D721Med (cell line): ENCODE data around the gene PRR16.
"Not testable (repeated sequence)": the region's sequence is repeated elsewhere in the genome, so short reads cannot be mapped to it uniquely, and the experiment has no call there.

ENCODE experiments used
- DNase-seq: peaks from one replicate; pipeline ENCODE4 v3.0.0; 2011; ENCODE audit warnings: low spot score; ENCODE audit not compliant: insufficient read length
- FAIRE-seq: peaks from 2 replicates; lab custom pipeline; 2011; peaks lifted over from hg19 to GRCh38; lab: Jason Lieb, UNC
- TF ChIP-seq, protein P1 (sequence below): IDR thresholded peaks from 2 replicates; pipeline ENCODE4 v1.5.1; 2012; ENCODE audit warnings: mild to moderate bottlenecking, control low read depth; ENCODE audit not compliant: insufficient read depth; ENCODE audit errors: missing control alignments

PRR16 gene

DNA sequence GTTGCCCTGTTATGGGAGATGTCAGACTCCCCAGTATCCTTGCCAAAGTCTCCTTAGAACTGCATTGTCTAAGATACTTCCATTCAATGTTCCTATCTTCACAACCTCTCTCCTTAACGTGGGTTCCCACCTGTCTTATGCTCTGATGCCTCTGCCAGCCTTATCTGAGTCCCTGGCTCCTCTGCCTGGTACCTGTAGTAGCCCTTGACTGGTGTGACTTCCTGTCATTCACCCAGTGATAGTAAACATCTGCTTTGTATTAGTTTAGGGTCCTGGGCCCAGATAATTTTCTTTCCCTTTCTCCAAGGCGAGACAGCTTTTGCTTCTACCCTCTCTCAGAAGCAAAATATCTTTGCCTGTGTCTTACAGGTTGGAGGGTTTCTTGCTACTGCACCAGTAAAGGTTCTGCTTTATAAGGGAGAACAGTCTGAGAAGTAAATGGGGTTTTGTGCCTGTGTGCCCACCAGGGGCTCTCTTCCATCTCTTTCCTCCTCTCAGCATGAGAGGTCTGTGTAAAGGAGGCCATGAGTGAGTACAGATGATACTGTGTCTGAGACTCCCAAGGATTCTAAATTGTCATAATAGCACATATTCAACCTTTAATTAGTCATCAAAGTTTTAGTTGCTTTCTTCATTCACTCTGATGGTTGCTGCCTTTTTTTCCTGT, 220.8 kb downstream of the PRR16 start:
- no peak for FAIRE-seq
- TF ChIP-seq, protein P1, sequence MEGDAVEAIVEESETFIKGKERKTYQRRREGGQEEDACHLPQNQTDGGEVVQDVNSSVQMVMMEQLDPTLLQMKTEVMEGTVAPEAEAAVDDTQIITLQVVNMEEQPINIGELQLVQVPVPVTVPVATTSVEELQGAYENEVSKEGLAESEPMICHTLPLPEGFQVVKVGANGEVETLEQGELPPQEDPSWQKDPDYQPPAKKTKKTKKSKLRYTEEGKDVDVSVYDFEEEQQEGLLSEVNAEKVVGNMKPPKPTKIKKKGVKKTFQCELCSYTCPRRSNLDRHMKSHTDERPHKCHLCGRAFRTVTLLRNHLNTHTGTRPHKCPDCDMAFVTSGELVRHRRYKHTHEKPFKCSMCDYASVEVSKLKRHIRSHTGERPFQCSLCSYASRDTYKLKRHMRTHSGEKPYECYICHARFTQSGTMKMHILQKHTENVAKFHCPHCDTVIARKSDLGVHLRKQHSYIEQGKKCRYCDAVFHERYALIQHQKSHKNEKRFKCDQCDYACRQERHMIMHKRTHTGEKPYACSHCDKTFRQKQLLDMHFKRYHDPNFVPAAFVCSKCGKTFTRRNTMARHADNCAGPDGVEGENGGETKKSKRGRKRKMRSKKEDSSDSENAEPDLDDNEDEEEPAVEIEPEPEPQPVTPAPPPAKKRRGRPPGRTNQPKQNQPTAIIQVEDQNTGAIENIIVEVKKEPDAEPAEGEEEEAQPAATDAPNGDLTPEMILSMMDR = peak; percentile 31
- DNase-seq = no peak

DNA sequence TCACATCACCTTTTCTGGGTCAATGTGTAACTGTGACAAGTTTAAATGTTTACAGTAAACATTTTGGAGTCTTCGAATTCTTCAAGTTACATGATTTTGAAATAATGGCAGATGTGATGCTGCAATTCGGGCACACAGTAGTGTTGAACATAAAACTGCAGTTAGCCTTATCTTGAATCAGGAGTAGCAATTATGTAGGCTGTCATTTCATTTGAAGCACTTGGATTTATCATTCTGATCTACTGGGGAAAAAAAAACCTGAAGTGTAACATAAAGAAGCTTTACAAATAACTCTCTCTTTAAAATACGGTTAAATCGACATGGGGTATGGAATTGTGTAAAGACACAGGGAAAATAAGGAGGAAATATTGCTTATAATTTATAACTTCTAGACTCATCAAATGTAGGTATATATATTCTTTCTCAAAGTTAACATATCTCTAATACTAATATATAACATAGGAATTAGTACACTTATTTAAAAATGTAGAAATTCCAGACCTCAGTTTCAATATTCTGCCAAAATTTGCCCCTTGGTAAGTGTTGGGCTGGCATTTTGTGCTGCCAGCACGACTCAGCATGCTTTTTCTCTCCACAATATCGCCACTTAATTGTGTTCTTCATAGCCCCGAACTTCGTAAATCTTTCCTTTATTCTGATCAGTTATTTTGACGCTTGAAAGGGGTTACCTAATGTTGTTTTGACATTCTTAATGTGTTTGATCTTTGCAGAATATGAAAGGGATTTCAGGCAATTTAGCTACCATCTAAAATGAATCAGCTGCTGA, 226.7 kb downstream of the PRR16 start:
- DNase-seq (no peak), FAIRE-seq (no peak)
- TF ChIP-seq, protein P1 = no peak

DNA sequence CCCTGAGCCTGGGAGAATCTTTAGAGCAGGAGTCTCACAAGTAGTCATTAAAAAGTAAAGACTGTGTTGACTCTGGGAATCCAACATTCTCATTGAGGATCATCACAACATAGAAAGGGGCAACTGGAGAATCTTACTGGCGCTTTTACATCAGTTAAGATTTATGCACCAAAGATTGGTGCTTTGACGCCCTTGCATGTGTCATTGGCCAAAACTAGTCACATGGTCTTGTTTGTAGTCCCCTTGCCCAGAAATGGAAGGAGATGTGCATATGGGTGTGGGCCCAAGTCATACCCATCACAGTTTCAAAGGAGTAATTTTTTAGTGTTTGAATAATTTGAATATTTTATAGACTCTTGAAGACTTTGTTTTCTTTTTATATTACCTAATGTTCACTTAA, 228.2 kb downstream of the PRR16 start:
- FAIRE-seq (no peak), DNase-seq (no peak)
- TF ChIP-seq, protein P1 = no peak

DNA sequence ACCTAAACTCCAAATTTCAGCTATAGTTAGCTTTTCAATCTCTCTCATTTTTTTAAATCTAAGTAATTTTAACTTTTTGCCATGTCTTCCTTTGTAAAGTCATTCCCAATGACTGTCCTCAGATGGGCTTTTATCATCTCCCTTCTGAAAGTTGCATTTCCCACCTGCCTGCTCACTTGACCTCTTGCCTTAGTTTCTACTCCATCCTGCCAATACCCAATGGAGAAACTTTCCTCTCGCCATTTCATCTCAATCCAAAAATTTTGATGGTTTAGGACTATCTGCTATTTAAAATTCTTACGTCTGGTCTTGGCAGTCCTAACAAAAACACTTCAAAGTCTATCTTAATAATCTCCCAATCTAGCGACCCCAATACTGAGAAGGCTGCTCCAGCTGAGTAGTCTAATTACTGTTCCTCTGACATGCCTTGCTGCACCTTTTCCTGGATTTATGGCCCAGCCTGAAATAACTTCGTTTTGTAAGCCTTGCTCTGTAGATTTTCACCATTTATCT, 231.3 kb downstream of the PRR16 start:
- TF ChIP-seq, protein P1 = no peak
- FAIRE-seq (no peak), DNase-seq (no peak)

DNA sequence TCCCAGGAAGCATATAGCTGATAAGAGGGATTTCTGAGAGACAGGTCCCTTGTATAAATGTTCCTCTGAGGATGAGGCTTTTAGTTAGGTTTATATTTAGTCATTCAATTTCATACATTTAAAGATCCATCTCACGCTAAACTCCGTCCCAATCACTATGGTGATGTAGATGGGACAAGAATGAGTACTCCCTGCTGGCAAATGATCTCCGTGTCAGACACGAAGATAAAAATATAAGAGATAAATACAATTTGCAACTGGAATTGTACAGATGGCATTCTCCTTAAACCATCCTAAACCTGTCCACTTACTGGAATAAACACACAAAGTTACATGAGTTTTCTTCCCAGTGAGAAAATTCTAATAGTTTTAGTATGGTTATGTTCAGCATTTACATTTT, 233.0 kb downstream of the PRR16 start:
- TF ChIP-seq, protein P1 = no peak
- FAIRE-seq (no peak), DNase-seq (no peak)

DNA sequence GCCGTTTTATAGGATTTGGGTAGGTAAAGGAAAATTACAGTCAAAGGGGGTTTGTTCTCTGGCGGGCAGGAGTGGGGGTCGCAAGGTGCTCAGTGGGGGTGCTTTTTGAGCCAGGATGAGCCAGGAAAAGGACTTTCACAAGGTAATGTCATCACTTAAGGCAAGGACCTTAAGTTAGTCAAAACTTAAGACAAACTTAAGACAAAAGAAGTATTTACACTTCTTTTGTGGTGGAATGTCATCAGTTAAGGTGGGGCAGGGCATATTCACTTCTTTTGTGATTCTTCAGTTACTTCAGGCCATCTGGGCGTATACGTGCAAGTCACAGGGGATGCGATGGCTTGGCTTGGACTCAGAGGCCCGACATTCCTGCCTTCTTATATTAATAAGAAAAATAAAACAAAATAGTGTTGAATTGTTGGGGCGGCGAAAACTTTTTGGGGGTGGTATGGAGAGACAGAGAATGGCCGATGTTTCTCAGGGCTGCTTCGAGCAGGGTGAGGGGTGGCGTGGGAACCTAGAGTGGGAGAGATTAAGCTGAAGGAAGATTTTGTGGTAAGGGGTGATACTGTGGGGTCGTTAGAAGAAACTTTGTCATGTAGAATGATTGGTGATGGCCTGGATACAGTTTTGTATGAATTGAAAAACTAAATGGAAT, 233.7 kb downstream of the PRR16 start:
- not testable (repeated sequence) for FAIRE-seq

DNA sequence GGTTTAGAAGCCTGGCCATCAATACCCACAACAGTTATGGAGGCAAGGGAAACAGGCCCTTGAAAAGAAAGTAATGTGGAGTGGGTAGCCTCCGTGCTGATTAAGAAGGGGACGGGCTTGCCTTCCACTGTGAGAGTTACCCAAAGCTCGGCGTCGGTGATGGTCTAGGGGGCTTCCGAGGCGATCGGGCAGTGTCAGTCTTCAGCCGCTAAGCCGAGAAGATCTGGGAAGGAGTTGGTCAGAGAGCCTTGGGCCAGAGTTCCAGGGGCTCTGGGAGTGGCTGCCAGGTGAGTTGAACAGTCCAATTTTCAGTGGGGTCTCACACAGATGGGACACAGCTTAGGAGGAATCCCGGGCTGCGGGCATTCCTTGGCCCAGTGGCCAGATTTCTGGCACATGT, 236.6 kb downstream of the PRR16 start:
- not testable (repeated sequence) for FAIRE-seq, DNase-seq

More for the DNA sequence above, 233.7 kb downstream of the PRR16 start:
- not testable (repeated sequence) for DNase-seq

DNA sequence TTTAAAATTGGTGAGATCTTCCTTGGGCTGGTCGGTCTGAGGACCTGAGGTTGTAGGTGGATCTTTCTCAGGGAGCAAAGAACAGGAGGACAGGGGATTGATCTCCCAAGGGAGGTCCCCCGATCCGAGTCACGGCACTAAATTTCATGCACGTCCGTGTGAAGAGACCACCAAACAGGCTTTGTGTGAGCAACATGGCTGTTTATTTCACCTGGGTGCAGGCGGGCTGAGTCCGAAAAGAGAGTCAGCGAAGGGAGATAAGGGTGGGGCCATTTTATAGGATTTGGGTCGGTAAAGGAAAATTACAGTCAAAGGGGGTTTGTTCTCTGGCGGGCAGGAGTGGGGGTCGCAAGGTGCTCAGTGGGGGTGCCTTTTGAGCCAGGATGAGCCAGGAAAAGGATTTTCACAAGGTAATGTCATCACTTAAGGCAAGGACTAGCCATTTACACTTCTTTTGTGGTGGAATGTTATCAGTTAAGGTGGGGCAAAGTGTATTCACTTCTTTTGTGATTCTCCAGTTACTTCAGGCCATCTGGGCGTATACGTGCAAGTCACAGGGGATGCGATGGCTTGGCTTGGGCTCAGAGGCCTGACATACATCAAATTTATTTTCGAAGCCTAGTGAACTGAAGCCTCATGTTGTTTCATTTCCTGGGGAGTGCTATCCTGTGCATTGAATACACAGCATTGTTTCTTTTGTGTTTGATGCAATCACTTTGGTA, 238.9 kb downstream of the PRR16 start:
- DNase-seq, FAIRE-seq: not testable (repeated sequence)
